ENCODE measurements around the gene PSG5.
"Not testable (repeated sequence)": the region's sequence is repeated elsewhere in the genome, so short reads cannot be mapped to it uniquely, and the experiment has no call there.

Gene PSG5

DNA sequence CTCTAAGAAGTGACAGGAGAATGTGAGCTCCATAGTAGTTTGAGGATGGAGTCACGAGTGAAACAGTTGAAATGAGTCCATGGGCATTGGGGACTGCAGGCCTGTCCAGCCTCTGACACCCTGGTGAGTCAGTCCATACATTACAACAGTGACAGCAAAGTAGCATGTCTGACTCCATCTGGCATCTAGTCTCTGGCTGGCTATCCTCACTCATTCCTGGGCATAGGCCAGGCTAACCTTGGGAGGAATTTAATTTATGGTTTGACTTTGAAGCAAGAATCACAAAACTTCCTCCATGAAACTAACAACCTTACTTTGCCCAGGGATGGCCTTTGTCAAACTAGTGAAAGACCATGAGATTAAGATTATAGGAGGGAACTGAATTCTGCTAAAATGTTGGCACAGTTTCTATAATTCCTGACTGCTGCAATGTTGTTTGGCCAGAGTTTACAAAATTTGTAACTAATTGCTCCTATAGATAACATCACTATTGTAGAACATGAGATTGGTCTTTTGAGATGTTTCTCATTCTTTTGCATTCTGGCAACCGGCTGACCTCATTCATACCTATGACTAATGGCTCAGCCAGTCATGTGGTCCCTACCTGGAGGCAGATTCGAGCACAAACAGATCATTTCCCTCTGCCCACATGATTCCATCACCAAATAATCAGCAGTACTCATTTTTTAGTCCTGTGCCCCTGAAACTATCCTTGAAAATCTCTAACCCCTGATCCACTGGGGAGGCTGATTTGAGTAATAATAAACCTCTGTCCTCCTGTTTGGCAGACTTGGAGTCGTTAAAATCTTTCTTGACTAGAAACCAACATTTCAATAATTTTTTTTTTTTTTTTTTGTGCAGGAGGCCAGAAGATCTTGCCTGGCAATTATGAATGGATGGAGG, 4.2 kb downstream of the PSG5 start:
- H3K36me3 ChIP-seq; H3K27ac ChIP-seq; H3K9me3 ChIP-seq; H3K4me3 ChIP-seq (ENCODE audit: low read depth in 1 of 2, low read length in 1 of 2); H3K4me1 ChIP-seq (ENCODE audit: control insufficient read depth in 1 of 2, insufficient read depth in 1 of 2, low read depth in 1 of 2, low read length in 1 of 2); H3K27me3 ChIP-seq: not testable (repeated sequence)

DNA sequence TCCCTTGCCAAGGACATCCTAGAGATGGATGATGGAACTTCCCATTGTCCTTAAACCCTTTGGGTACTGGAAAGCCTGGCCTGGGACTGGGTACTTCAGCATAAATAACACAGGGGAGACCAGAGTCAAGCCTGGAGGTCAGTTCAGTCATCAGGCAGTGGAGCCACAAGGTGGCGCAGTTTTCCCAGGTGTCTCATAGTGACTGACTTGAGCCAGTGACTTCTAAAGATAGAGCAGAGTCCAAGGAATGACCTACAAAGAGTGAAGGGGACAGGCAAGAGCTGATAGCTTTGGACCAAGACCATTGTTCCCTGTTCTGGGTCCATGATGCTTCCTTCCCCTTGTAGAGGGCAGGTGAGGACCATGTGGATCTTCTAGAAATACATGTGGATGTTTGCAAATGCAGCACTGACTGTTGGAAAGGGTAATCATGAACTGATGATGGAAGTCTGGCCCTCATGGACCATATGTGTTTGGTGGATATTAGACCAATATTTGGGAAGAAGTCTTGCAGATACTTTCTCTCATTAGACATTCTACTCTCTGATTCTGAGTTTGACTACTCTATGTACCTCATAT, 6.7 kb downstream of the PSG5 start:
- H3K4me3 ChIP-seq (ENCODE audit: low read depth in 1 of 2, low read length in 1 of 2); H3K9me3 ChIP-seq; H3K27me3 ChIP-seq; H3K36me3 ChIP-seq; H3K4me1 ChIP-seq (ENCODE audit: control insufficient read depth in 1 of 2, insufficient read depth in 1 of 2, low read depth in 1 of 2, low read length in 1 of 2); H3K27ac ChIP-seq: not testable (repeated sequence)

DNA sequence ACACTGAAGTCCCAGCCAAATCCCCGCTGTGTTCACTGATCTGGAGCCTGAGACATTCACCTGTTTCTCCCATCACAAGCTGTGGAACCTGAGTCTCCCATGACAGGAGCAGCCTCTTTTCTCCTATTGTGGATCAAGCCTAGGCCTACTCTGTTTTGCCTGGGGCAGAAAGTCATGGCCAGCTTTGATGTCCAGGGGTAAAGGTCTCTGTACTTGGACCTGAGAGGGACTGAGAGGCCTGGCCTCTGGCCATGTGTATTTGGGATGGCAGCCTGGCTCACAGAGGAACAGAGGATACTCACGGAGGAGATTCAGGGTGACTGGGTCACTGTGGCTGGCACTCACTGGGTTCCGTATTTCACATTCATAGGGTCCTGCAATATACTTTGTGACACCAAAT, 7.8 kb downstream of the PSG5 start:
- not testable (repeated sequence) for H3K9me3 ChIP-seq; H3K27me3 ChIP-seq; H3K27ac ChIP-seq; H3K4me3 ChIP-seq (ENCODE audit: low read depth in 1 of 2, low read length in 1 of 2); H3K36me3 ChIP-seq; H3K4me1 ChIP-seq (ENCODE audit: control insufficient read depth in 1 of 2, insufficient read depth in 1 of 2, low read depth in 1 of 2, low read length in 1 of 2)

DNA sequence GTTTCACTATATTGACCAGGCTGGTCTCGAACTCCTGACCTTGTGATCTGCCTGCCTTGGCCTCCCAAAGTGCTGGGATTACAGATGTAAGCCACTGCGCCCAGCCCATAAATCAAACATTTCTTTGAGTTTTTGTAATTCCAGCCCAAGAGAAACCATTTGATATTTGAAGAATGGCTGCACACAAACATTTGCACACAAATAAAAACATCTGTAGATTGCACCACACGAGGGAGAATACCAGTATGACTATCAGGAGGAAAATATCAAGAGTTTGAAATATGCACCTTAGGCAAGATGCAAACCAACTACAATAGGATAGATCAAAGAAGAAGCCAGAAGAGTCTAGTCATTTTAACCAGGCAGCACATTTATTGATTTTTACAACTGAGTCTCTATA, 20.4 kb downstream of the PSG5 start:
- not testable (repeated sequence) for H3K27ac ChIP-seq; H3K36me3 ChIP-seq; H3K4me3 ChIP-seq (ENCODE audit: low read depth in 1 of 2, low read length in 1 of 2); H3K4me1 ChIP-seq (ENCODE audit: control insufficient read depth in 1 of 2, insufficient read depth in 1 of 2, low read depth in 1 of 2, low read length in 1 of 2); H3K27me3 ChIP-seq; H3K9me3 ChIP-seq

DNA sequence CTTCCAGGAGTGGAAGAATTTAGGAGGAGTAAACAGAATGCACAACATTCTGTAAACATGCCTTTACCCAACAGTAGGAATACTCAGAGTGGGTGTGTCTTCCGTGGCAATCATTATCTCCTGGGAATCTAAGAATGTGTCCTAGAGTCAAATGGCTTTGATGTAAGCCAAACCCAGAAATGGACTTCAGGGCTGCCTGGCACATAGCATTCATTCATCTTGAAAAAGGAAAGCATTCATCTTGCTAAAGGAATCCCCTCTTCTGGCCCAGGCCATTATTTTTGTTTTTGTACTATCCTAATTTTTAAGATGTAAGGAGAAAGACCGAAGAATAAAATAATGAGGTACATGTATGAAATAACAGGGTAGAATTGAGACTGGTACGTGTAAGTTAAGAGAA, 23.2 kb downstream of the PSG5 start:
- not testable (repeated sequence) for H3K4me1 ChIP-seq (ENCODE audit: control insufficient read depth in 1 of 2, insufficient read depth in 1 of 2, low read depth in 1 of 2, low read length in 1 of 2); H3K9me3 ChIP-seq; H3K4me3 ChIP-seq (ENCODE audit: low read depth in 1 of 2, low read length in 1 of 2); H3K27me3 ChIP-seq; H3K27ac ChIP-seq; H3K36me3 ChIP-seq

DNA sequence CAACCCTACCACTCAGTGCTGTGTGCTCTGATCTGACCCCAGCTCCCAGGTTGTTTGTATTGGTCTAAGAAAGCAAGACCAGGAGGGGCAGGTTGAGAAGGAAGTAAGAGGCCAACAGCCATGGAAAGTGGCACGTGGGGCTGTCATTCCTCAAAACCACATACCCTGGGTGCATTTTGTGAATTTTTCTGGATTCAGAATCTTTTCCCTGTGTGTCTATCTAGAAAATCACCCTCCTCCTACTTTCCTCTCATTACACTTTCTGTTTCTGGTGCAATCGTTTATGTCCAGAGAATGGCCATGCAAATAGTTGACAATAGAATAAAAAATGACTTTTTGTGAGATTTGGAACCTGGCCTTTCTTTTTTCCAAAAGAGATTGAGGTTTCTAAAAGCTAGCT, 24.1 kb downstream of the PSG5 start:
- H3K27me3 ChIP-seq; H3K27ac ChIP-seq; H3K9me3 ChIP-seq; H3K36me3 ChIP-seq; H3K4me3 ChIP-seq (ENCODE audit: low read depth in 1 of 2, low read length in 1 of 2); H3K4me1 ChIP-seq (ENCODE audit: control insufficient read depth in 1 of 2, insufficient read depth in 1 of 2, low read depth in 1 of 2, low read length in 1 of 2): not testable (repeated sequence)

DNA sequence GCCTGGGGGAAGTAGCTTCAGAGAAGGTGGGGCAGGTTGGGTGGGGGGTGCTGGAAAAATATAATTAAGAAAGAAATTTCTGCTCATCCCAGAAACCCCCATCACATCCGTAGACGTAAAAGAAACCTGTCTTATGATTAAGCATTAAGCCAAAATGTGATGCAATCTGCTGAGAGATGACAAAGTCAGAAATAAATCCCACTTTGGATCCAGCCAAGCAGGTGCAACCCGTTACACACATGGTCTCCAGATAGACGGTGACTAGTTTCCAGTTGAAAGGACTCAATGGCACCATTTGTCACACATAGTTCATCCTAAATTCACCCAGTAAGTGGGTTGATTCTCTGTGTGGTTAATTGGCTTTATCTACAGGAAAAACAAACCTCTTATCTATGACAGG, 34.1 kb downstream of the PSG5 start:
- no peak overlapping the region for H3K4me3 ChIP-seq (ENCODE audit: low read depth in 1 of 2, low read length in 1 of 2)
- no peaks in the 10 kb centered on the region for H3K4me1 ChIP-seq (ENCODE audit: control insufficient read depth in 1 of 2, insufficient read depth in 1 of 2, low read depth in 1 of 2, low read length in 1 of 2)
- no peak overlapping the region for H3K27ac ChIP-seq
- TF ChIP-seq, protein P1, sequence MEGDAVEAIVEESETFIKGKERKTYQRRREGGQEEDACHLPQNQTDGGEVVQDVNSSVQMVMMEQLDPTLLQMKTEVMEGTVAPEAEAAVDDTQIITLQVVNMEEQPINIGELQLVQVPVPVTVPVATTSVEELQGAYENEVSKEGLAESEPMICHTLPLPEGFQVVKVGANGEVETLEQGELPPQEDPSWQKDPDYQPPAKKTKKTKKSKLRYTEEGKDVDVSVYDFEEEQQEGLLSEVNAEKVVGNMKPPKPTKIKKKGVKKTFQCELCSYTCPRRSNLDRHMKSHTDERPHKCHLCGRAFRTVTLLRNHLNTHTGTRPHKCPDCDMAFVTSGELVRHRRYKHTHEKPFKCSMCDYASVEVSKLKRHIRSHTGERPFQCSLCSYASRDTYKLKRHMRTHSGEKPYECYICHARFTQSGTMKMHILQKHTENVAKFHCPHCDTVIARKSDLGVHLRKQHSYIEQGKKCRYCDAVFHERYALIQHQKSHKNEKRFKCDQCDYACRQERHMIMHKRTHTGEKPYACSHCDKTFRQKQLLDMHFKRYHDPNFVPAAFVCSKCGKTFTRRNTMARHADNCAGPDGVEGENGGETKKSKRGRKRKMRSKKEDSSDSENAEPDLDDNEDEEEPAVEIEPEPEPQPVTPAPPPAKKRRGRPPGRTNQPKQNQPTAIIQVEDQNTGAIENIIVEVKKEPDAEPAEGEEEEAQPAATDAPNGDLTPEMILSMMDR (IDR thresholded peaks at IDR 0.05) = no peak
- H3K9me3 ChIP-seq = no peaks in the 10 kb centered on the region
- no peaks in the 10 kb centered on the region for H3K27me3 ChIP-seq
- H3K36me3 ChIP-seq = no peaks in the 10 kb centered on the region

DNA sequence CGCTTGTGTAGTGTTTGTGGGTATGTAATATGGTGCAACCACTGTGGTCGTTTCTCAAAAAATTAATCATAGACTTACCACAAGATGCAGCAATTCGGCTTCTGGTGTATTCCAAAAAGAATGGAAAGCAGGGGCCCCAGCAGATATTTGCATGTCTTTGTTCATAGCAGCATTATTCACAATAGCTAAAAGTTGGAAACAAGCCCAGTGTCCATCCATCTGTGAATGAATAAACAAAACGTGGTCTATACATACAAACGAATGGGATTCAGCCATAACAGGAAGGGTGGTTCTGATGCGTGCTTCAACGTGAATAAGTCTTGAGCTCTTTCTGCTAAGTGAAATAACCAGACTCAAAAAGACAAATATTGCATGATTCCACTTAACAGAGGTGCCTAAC, 36.5 kb downstream of the PSG5 start:
- H3K36me3 ChIP-seq; H3K27ac ChIP-seq; H3K27me3 ChIP-seq; H3K4me3 ChIP-seq (ENCODE audit: low read depth in 1 of 2, low read length in 1 of 2); H3K4me1 ChIP-seq (ENCODE audit: control insufficient read depth in 1 of 2, insufficient read depth in 1 of 2, low read depth in 1 of 2, low read length in 1 of 2); H3K9me3 ChIP-seq: not testable (repeated sequence)

DNA sequence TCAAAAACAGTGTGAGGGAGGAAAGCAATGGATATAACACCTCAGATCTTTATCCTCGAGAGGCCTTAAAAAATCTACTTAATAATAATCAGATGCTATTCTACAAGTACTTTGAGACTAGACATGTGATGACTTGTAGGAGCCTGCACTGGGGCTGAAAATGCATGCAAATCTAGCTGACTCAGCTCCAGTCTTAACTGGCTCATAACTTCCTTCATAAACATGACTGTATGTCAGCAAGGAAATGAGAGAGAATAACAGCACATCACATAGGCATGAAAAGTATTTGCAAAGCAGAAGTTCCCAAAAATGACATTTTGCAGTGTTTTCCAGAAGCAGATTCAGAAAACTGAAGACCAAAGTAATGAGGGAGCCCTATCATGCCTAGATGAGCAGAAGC, 38.1 kb downstream of the PSG5 start:
- Histone ChIP-seq H3K9me3 (no peaks in the 10 kb centered on the region), H3K4me3 (ENCODE audit: low read depth in 1 of 2, low read length in 1 of 2) (no peak overlapping the region), H3K36me3 (no peaks in the 10 kb centered on the region), H3K27me3 (no peaks in the 10 kb centered on the region), H3K27ac (no peak overlapping the region), H3K4me1 (ENCODE audit: control insufficient read depth in 1 of 2, insufficient read depth in 1 of 2, low read depth in 1 of 2, low read length in 1 of 2) (no peaks in the 10 kb centered on the region)
- TF ChIP-seq, protein P1 (IDR thresholded peaks at IDR 0.05) = no peak

DNA sequence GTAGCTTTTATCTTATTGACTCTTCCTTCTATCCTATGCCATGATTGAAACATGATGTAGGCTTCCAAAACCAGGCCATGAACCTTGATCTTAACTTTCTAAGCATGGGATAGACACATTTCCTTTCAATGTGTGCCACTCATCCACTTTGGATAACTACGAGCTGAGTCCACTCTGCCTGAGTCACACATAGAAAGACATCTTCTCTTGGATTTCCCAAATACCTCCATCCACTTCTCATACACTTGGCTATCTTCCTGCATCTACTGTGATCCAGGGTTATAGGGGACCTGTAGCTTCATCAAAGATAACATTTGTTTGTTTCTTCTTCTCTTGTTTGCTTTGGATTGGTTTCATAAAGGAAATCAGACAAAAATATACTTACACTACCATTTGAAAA, 44.6 kb downstream of the PSG5 start:
- H3K4me3 ChIP-seq (ENCODE audit: low read depth in 1 of 2, low read length in 1 of 2); H3K9me3 ChIP-seq; H3K27me3 ChIP-seq; H3K36me3 ChIP-seq; H3K4me1 ChIP-seq (ENCODE audit: control insufficient read depth in 1 of 2, insufficient read depth in 1 of 2, low read depth in 1 of 2, low read length in 1 of 2); H3K27ac ChIP-seq: not testable (repeated sequence)

All from neutrophil (primary cell).